Stimulated activated CD8-positive, alpha-beta memory T cell treated with anti-CD3 and anti-CD28 coated beads, Interleukin-7, amount 100 ng/mL, for 4 hours (primary cell): Measurements from ENCODE around the gene DSCAML1.

Experiments
- DNase-seq, 2 donors: peaks; one replicate each; pipeline ENCODE4 v3.0.0-alpha.2; 2020; ENCODE audit warnings: low read depth in 2 of 2

DSCAML1 gene

DNA sequence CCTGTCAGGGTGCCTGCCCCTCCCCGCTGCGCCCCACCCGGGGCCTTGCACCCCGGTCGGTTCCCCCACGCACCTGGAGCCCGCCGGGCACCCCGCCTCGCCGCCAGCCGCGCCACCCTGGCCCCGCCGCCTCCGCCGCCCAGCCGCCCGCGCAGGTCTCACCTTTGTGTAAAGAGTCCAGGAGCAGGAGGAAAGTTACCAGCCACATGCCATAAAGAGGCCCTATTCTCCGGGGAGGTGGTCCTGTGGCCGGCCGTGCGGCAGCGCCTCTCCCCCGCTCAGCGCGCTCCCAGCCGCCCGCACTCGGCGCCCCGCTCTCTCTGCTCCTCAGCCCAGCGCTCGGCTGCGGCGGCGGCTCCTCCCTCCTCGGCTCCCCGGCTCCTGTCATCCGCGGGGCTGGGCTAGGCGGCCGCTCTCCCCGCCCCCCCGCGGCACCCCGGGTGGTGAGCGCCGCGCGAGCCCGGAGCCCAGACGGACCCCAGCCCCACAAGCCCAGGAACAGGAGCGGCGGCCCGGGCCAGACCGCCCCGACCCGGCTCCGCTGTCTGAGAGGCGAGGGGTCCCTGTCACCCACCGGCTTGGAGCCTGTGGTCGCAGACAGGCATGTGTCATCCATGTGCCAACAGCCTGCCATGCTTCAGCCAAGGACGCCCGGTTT, at the start of gene DSCAML1:
Gene DSCAML1, minus strand, starts transcription at position 345 of the 658 bp plus-strand sequence. Its CDS starts 137 bp downstream, at position 208.
- DNase-seq, result peak in 1 of 2 donors; percentile 35

GRCh38 chr11:117843666-117844484, 46.9 kb upstream of the DSCAML1 start:
- DNase-seq, result peak; percentile 65 to 67

- no peak for DNase-seq
Observed at GRCh38 chr11:117842131-117842941, 45.3 kb upstream of the DSCAML1 start.

DNA sequence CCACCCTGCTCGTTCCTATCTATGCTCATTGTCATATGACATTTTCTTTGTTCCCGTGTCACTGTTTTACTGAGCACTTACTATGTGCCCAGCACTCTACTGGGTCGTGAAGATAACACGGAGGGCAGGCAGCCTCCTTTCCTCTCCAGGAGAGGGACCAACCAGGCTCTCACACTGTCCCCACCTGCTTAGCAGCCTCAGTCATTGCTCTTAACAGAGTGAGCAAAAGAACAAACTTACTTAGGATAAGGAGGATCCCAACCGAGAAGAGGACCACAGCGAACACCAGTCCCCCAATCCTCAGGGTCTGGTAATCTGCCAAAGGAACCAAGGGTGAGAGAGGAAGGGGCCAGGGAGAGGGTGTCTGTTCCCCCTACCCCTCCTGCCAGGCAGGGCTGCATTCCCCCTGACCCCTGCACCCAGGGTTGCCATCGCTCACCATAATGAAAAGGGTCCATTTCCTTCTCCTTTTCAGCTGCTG, 44.6 kb upstream of the DSCAML1 start:
- no peak for DNase-seq

DNA sequence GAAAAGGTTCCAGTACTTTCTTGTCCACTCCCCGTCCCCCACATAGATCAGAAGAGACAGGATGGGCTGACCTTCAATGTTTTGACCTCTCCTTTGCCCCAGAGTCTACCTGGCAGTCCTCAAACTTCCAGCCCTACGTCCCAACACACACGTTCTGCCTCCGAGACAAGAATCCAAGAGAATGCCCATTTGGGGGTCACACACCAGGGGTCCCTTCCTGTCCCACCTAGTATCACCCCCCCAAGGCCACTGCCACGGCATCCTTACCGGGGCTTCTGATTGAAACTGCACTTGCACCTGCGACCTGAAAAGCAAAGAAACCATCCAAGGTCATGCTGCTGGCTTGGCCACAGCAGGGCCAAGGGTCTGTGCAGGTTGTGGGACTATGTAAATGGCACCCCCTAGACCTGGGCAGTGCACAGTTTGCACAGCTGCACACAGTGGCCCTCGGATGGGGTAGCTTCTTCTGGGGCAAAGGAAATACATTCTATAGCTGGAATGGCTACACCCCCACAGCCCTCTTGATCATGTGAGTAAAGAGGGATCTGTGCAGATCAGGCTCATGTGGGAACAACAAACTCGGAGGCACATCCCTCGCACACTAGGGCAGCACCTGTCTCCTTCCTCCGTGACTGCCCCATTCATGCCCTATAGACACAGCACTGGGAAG, 44.0 kb upstream of the DSCAML1 start:
- DNase-seq, result no peak

DNA sequence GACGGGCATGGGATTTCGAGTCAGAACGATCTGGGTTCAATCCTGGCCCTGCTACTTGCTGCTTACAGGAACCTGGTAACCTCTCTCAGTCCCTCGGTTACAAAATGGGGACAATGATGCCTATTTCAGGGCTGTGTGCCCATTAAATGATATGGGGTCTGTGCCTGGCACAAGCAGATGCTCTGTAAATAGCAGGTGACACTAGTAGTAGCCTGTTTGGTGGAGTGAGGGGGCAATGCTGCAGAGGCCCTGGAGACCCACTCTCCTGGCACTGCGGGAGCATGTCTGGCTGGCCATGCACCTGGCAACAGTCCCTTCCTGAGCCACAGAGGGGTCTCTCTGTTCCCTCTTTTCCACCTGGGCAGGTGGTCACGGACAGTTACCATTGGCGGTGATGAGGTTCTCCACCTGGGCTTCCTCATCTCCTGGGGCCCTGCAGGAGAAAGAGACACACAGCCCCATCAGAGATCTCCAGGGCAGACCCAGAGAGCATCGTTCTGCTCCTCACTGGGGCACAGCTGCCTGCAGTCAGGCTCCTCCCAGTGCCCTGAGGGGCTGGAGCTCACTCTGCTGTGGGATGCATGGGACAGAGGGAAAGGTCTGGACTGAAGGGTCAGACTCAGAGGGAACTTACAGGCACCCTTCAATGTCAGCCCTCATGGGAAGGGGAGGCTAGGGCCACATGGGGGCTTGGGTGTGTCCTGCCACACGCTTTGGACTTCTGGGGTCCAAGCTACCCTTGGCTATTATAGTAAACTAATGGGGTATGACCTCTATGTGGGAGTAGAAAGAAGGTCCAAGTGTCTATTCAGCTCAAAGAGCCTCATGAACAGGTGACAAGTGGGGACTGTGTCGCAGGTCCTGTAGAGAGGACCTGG, 43.2 kb upstream of the DSCAML1 start:
- DNase-seq, result no peak

GRCh38 chr11:117839380-117839881, 42.4 kb upstream of the DSCAML1 start:
- DNase-seq, result no peak

DNA sequence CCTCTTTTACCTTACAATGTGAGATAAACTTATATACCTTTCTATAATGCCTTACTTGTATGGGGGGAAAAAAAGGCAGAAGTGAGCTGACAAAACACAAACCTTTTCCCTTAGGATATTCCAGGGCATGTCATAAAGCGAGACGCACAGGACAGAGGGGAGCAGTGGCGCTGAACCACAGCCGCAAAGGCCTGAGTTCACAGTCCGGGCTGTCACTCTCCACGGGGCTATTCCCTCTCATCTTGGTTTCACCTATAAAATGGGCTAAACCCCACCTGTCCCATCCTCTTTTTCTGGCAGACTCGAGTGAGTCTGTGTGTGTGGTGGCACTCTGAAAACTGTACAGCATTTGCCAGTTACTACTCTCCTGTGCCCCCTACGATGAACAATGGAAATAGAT, 41.9 kb upstream of the DSCAML1 start:
- no peak for DNase-seq

DNA sequence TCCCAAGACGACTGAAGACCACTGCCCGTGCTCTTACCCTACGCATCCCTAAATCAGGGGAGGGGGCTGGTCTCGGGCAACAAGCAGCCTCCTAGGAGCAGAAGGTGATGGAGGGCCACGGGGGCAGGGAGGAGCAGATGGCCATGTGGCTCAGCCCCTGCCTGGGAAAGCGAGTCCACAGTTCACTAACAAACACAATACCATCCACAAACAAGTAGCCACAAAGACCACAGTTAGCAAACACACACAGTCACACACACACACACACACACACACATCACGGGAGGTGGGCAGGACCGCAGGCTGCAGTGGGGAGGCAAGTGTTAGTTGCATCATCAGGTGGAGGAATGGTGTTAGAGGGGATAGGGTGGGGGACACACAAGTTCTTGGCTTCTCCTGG, 40.8 kb upstream of the DSCAML1 start:
- no peak for DNase-seq

DNA sequence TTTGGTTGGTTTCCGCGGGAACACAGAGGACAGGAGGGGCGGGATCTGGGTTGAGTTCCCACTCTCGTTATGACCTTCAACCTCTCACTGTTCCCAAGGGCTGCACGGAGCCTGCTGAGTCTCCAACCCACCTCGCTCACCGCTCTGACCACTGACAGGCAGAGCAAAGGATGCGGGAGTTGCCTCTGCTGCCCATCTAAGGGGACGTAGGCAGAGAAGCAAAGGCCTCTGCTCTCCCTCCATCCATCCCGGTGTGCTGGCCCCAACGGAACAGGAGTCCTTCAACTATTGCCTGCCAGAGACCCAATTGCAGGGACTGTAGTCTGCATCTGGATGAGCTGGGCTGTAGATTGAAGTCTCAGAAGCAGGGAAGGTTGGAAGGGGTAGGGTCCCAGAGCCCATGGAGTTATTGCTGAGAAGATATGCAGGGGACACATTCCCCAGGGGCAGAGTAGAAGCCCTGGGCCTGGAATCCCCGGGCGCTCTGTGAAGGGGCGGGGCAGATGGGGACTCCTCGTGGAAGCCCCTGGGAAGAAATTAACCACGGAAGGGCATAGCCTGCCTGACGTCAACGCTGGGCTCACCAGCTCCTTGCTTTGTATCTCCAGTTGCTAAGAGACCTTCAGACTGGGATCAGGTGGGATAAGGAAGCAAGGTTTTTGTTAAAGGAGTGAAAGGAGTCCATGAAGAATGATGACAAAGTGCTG, 40.2 kb upstream of the DSCAML1 start:
- no peak for DNase-seq

DNA sequence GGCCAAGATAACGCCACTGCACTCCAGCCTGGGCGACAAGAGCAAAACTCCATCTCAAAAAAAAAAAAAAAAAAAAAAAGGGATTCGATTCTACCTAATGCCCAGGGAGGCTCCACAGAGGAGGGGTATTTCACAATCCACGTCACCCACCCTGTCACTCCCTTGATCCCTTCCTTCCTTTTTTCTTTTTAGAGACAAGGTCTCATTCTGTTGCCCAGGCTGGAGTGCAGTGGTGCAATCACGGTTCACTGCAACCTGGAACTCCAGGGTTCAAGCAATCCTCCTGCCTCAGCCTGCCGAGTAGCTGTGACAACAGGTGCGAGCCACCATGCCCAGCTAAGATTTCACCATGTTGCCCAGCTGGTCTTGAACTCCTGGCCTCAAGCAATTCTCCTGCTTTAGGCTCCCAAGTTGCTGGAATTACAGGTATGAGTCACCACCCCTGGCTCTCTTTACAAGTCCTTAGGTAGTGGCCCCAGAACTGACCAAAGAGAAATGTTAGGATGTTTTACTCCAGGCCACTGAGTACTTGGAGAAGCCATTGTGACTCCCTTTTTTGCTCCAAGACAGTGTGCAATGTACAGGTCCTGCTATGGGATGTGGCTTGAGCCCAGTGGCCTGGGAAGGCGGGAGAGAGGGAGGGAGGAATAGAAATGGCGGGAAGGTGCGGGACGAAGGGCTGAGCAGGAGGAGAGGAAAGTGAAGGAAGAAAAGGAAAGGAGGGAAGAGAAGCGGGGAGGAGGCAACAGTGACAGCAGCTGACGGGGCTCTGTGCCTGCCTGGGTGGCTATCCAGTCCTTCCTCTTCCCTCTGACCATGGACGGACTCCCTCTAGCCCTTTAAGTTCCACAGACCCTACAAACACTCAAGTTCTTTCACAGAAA, 39.3 kb upstream of the DSCAML1 start:
- DNase-seq, result no peak

GRCh38 chr11:117835576-117835975, 38.6 kb upstream of the DSCAML1 start:
- DNase-seq, result no peak

DNA sequence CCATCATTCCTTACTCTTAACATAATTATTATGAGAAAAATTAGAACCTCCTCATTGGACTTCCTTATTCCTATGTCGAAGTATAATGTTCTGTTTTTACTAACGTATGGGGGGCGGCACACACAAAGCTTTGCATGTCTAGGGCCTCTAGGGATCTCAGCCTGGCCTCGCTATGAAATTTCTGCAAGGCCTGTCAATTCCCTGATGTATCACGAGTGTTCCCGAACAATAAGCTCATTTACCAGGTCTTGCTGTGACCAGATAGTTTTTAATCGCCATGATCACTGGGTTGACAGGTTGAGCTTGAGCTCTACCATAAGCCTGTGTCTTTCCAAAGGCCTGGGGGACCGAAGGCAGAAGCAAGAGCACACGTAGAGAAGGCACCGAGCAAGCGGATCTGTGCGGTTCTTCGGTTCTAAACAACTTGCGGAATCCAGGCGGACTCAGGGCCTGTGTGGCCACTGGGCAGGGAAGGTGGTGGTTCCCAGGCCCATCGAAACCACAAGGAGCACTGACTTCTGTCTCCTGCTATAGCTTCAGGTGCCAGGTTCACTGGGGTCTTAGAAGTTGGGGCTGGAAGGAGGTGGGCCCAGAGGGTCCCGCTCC, 37.9 kb upstream of the DSCAML1 start:
- DNase-seq, result no peak

DNA sequence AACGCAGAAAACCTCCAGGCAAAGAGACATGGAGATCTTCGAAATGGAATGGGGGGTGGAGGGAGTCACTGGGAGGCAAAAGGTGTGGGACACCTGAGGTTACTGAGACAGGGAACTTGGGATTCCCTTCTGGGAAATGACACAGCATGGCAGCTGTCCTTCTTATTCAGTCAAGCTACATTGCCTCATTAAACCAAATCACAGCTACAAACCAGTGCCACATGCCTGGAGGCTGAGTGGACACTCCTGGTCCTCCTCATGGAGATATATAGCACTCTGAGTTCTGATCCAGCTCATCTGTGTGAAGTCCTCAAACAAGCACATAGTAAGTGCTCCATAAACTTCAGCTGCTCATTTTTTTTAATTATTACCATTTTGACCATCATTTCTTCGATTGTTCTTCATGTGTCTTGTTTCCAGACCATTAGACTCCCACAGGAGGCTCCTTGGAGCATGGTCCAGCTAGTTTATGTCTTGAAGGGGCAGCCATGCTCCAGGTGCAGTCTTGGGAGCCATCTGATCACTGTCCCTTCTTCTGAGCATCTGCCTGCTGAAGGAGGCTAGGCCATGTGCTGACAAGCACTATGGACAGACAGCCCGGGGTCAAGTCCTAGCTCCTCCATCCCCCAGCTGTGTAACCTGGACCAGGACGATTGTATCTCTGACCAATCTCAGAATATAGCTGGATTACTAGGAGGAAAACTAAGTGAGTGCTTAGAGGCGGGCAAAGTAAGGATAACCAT, 37.2 kb upstream of the DSCAML1 start:
- DNase-seq, result no peak

DNA sequence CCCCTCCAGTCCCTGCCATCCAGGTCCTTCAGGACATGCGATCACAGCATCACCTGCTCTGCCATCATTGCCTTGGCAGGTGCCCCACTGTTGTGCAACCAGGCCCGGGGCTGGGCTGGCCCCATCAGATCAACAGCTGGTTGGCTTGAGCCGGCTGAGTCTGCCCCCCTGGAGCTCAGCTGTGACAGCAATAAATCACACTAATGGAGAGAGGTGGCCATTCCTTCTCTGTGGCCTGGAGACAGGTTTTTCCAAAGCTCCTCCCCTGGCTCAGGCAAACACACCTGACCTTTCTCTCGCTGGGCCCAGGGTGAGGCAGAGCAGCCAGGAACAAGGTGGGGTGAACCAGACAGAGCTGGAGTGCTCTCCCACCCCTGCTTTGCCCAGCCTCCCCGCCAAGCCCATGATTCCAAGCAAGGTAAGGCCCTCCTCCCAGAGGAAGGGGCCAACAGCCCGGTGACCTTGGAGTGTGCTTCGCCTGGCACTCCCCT, 36.4 kb upstream of the DSCAML1 start:
- no peak for DNase-seq

DNA sequence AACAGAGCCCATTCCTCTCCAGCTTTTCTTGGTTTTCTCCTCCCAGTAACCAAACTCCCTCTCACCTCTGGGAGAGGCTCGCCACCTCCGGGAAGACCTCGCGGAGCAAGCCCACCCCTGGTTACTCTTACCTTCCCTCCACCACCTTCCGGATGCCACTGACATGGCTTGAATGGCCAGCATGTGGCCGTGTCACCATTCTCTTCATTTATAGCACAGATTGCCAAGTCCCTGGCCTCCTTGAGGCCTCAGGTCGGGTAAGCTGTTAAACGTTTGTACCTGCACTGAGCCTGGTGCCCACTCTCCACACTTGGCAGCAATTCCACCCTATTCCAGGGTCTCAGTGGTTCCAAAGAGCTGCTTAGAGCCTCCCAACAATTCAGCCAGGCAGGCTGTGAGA, 35.5 kb upstream of the DSCAML1 start:
- DNase-seq, result no peak

DNA sequence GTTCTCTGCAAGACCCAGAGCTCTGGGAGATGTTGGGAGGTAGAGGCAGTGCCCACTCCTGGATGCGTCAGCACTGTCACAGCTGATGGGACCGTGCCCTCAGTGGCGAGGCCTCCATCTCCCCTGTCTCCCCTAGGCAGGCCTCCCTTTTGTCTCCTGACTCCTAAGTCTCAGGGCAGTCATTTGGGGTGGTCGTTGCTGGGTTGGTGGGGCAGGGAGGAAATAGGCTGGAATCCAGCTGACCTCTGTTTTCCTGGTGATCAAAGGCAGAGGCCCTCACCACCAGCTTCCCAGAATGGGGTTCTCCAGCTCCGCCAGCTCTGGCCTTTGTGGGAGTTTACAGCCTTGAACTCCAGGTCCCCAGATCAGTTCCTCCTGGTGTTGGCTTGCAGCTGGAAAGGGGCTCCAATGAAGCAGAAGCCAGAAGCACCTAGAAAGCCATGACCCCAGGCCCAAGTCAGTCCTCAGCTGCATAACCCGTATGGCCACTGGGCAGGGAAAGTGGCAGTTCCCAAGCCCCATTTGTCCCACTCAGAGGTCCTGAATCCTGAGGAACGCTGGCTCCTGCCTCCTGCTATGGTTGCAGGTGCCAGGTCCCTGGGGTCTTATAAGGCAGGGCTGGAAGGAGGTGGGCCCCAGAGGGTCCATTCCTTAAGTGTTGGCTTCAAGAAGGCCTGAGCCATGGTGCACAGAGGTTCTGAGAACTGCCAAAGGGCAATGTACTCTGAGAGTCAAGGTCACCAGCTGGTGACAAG, 34.8 kb upstream of the DSCAML1 start:
- DNase-seq, result no peak
